Activated CD4-positive, CD25-positive, alpha-beta regulatory T cell treated with anti-CD3 and anti-CD28 coated beads, Interleukin-2, amount 50 U/mL, for 16 hours (primary cell): Measurements from ENCODE around the gene EGF.
"Not testable (repeated sequence)": the region's sequence is repeated elsewhere in the genome, so short reads cannot be mapped to it uniquely, and the experiment has no call there.

Experiments used
- DNase-seq: peaks from one replicate; pipeline ENCODE4 v3.0.0-alpha.2; 2020; ENCODE audit warnings: low read depth, low spot score

EGF gene

DNA sequence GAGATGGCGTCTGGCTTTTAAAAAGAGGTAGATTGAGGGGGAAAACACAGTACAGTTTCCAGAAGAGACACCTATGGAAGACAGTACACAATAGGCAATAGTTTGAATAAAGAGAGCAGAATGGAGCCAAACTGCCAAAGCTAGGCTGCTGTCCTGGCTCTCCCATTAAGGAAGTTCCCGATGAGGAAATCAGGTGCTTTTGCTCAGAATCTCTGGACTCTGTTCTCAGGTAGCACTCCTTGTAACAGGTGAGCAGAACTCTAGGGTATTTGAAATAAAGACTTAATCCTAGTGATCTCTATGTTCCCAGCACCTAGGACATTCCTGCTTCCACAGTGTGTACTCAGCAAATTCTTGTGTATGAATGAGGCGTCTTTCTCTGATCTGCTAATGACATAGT is 1.6 kb downstream of the EGF start:
- DNase-seq = no peak

DNA sequence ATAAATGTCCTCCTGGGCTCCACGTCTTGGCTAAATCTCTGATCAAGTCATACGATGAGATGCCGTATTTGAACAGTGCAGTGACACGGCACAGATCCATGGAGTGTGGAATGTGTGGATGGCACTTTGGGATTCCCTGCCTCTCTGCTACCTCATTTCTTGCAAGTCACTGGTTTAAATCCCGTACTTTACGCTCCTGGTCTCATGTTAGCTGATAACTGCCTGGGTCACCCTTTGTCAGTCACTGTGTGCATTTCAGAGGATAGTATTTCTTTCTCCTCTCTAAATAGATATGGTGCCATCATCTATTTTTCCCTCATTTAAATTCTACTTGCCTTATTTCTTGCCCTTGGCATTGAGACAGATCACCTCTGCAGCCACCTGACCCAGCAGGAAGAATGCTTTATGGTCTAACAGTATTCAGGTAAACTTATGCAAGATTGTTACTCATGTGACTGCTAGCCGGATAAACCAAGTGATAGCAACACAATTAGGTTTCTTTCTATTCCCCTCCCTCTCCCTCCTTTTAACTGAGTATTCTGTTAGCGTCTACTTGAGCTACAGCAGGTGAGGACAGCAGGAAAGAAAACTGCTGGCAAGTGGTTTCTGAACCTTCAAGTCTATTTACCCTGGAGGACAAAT is 2.8 kb downstream of the EGF start:
- no peak for DNase-seq

DNA sequence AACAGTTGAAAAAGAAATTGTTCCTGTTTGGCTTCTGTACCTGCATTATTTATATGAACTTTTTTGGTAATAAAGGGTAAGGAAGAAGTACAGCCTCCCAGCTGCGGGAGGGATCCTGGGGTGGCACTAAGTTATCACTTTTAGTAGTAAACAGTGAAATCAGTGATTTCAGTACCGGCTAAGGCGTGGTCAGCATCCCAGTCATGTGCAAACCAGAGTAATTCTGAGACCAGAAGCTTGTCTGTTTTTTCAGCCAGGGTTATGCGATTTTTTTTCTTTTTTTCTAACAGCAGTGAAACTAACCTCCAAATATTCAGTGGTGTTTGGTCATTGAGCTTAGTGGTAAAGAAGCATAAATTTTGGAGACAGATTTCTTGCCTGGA is 3.3 kb downstream of the EGF start:
- no peak for DNase-seq

DNA sequence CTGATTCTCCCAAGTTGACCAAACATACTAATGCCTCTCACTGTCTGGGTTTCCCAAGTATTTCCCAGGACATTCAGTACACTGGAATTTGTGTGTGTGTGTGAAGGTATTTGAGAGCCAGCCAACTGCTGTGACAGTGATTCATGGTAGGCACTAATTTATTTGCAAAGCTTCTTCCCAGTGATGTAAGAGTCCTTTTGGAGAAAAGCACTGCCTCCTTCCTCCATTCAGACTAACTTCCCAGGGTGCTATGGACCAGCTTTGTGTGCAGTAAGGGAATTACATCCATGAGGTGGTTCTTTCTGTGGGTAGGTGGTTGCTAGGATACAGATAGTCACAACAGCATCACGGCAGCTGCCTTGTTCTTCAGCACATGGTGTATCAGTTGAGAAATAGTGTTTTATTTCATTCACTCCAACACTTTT is 8.7 kb downstream of the EGF start:
- DNase-seq = no peak

DNA sequence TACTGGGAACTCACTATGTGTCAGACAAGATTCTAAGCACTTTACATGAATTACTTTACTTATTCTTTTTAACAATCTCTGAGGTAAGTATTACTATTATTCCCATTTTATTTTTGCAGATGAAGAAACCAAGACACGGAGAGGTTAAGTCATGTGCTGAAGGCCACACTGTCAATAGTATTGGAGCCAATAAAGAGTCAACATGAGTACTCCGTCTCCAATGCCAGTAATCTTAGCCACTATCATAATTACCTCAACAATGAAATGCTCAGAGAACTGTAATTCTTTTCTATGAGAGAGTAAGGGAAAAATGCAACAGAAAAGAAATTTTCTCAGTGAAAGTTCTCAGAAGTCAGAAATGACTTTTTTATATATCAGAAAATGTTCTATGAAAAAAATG is 12.7 kb downstream of the EGF start:
- DNase-seq = no peak

DNA sequence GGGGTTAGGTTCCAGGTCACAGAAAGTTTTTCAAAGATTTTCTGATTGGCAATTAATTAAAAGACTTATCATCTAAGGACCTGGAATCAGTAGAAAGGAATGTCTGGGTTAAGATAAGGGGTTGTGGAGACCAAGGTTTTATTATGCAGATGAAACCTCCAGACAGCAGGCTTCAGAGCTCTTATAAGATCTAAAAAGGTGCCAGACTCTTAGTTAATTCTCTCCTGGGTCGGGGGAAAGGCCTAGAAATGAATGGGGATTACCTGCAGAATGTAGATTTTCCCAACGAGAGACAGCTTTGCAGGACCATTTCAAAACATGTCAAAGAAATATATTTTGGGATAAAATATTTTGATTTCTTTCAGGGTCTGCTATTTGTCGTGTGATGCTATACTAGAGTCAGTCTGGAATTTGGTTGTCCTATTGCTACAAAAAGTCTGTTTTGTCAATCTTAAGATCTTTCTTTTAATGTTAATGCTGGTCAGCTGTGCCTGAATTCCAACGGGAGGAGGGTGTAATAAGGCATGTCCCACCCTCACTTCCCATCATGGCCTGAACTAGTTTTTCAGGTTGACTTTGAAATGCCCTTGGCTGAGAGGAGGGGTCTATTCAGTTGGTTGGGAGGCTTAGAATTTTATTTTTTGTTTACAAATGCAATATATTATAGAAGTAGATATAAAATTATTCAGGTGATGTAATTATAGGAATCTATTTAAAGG is 15.8 kb downstream of the EGF start:
- no peak for DNase-seq

DNA sequence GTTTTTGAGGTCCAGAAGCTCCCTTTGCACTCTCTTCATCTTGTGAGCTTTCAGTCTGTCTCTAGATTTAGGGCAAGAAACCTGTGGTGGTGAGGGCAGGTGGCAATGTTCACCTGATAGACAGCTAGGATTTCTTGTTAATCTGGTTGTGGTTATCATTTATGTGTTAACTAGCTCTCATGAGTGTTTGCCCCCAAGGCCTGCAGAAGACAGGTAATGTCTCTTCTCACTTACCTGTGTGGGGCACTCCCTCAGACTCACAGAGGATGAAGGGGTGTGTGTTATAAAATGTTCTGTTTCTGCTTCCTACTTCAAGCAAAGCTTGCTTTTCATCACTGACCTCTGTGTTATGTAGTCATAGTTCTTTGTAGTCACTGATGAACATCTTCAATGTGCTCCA is 17.8 kb downstream of the EGF start:
- DNase-seq = no peak

DNA sequence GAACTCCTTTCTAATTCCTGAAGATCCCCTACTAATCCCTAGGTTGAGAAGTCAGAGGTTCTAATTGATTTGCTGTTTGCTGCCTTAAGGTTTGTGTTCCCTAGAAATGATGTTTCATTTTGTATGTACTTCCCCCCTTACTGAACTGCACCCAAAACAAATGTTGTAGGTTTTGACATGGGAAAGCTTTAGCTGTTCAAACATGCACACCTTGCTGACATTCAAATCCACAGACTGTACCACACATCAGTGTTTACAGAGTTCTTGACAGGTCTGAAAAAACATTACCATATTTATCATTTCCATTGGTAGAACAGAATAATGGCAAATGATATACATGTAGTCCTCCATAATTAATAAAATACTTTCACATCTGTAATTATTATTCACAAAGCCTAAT is 18.2 kb downstream of the EGF start:
- DNase-seq = no peak

DNA sequence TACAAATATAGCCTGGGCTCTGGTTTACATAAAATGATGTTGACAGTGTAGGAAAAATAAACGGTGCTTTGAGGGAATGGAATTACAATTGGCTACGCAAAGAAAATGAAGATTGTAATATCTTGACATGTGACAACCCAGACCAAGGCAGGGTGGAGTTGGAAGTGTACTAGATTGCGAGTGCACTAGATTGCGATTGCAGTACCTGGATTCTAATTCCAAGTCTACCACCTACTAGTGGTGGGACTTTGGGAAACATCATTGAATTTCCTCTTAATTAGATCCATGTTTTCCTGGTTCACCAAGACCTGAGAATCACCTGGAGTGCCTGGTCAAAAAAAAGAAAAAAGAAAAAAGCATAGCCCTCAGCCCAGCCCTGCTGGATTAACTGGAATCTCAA is 18.6 kb downstream of the EGF start:
- no peak for DNase-seq

DNA sequence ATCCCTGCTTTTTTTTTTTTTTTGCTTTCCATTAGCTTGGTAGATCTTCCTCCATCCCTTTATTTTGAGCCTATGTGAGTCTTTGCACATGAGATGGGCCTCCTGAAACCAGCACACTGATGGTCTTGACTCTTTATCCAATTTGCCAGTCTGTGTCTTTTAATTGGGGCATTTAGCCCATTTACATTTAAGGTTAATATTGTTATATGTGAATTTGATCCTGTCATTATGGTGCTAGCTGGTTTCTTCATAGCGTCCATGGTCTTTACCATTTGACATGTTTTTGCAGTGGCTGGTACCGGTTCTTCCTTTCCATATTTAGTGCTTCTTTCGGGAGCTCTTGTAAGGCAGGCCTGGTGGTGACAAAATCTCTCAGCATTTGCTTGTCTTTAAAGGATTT is 24.7 kb downstream of the EGF start:
- DNase-seq = not testable (repeated sequence)

DNA sequence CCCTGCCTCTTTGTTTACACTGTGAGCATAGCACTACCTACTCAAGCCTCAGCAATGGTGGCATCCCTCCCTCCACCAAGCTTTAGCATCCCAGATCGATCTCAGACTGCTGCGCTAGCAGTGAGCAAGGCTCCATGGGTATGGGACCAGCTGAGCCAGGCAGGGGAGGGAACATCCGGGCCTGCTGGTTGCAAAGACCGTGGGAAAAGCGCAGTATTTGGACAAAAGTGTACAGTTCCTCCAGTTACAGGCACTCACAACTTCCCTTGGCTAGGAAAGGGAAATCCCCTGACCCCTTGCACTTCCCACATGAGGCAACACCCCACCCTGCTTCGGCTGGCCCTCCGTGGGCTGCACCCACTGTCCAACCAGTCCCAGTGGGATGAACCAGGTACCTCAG is 26.5 kb downstream of the EGF start:
- no peak for DNase-seq

DNA sequence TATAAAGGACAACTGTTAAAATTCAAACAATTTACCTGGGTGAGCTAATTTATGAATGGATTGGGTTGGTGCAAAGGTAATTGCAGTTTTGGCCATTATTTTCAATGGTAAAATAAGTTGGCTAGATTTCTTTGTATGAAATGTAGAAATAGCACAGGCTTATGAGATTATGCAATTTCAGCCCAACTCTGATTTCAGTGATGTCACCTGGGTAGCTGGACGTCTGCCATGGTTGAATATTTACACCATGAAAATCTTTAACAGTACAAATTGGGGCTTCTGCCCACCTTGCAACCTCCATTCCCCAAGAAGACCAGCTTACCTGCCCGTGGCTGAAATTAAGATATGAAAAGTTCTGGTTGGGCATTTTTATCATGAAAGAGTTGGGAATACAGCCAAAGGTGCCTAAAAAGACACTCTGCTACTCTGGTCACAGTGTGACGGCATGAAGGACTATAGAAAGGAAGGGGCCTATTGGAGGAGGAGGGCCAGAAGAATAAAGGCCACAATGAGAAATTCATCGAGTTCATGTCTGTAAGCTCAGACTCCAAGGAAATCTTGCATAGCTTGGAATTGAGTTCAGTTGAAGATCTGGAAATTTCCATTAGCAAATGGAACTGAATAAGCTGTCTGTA is 29.7 kb downstream of the EGF start:
- DNase-seq = no peak

DNA sequence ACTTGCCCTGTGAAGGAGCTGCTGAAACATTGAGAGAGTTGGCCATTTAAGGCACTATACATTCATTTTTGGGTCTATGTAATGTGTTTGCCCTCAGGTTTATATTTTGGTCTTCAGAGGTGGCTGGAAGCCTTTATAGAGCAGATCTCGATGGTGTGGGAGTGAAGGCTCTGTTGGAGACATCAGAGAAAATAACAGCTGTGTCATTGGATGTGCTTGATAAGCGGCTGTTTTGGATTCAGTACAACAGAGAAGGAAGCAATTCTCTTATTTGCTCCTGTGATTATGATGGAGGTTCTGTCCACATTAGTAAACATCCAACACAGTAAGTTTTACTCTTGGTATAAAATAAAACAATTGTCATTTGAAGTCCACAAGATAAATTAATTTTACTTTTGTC is 31.1 kb downstream of the EGF start:
- DNase-seq = no peak

DNA sequence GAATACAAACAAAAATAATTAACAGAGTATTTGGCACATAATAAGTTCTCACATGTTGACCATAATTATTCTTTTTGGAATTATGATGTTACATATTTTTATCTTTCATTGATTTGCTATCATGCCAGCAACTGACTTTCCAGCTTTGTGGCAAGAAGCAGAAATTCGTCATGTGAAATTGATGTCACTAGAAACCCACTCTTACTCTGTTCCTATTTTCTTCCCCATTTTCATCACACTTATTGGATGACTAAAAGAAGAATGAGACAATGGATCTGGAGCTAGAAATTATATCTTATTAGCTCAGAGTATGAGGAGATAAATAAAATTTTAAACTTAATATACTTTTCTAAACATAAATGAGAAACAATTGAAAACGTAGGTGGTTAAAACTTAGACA is 31.9 kb downstream of the EGF start:
- DNase-seq = no peak

DNA sequence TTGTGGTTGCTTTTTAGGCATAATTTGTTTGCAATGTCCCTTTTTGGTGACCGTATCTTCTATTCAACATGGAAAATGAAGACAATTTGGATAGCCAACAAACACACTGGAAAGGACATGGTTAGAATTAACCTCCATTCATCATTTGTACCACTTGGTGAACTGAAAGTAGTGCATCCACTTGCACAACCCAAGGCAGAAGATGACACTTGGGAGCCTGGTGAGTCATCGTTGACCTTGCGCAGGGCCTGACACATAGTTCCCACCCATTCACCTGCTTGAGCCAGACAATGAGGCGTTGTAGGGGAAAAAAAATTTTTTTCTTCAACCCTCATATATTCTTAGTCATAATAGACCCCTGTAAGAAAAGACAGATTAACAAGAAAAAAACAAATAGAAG is 32.4 kb downstream of the EGF start:
- no peak for DNase-seq

DNA sequence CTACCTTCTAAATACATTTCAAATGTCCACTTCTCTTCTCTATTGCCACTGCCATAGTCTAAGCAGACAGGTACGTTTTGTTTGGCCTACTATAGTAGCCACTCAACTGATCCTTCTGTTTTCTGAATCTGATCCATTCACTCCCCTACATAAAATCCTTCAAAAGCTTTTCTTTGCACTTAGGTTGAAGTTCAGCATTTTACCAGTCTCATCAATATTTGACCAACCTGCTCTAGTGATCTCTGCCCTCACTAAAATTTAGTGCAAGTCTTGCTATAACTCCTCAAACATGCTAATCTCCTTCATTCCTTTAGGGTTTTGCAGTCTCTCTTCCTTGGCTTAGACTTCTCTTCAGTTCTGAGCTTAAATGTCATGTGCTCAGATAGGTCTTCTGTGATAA is 33.4 kb downstream of the EGF start:
- no peak for DNase-seq

DNA sequence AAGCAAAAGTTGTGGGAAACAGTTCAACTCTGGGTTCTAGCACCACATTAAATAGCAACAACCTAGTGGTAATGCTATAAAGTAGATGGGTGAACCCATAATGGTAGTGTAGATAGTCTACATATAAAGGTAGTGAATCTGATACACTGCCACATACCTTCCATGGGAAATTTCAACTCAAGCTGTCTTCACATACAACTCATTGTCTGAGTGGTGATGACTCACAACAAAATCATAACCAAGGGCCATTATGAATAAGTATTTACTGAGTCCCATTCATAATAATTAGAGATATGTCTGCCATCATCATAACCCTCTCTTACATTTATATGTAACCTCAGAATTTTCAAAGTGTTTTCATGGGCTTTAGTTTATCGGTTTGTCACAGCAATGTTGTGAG is 34.8 kb downstream of the EGF start:
- DNase-seq = no peak

DNA sequence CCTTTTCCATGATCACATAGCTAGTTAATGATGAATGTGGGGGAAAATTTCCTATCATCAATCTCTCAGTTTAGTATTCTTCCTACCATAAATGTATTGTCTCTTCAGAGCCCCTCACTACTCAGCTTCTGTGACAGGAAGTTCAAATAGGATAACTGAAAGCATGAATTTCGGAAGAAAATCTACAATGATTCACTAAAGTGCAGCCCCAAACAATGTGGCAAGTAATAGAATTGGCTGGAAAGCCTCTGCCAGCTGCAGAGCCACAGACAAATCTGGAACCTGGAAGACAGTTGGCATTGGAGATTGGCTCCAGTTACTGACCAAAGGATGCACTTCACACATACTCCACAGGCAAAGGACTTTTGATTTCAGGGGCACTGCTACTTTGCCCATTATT is 35.2 kb downstream of the EGF start:
- no peak for DNase-seq

DNA sequence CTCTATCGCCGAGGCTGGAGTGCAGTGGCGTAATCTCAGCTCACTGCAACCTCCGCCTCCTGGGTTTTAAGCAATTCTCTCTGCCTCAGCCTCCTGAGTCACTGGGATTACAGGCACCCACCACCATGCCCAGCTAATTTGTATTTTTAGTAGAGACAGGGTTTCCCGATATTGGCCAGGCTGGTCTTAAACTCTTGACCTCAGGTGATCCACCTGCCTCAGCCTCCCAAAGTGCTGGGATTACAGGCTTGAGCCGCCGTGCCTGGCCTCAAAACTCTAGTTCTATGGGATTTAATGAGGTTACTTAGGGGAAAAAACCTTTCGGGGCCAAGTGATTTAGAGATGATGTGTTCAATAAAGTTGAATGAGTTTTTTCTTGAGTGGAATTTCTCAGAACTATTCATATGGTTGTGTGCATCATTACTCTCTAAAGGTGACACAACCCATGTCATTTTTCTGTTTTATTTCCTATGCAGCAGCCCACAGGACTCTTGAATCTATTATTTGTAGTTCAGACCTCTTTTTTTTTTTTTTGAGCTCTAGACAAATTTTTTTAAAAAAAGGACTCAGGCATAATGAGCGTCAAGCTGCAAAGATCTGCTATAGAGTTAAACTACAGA is 36.5 kb downstream of the EGF start:
- DNase-seq = not testable (repeated sequence)

DNA sequence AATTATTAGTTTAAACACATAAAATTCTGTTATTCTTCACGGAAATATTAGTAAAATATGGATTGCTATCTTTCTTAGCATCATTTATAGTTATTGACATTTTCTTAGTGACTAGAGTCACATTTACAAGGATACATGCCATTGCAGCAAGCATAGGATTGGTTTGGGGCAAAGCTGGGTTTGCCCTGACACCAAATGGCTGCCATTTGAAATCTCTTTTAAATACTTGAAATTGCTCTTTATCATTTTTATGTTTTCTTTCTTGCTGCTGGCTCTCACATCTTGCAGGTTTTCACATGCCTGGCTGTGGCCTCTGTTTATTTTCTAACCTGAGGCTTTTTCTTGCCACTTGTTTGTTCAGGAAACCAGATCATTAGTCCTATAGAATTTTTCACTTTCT is 39.9 kb downstream of the EGF start:
- no peak for DNase-seq

DNA sequence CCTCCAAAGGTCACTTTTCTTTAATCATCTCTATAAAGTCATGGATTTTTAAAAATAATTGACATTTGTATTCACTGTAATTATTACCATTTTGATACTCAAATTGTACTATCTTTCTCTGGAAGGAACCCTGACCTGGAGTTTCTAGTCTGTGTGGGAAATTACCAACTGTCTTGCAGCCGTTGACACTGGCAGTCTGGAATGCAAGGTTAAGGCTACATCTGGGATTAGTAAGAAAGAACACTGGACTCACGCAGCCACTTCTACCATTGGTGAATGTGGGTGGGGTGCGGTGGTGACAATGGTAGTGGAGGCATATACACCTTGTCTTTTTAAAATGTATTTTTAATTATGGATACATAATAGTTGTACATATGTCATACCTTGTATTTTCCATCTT is 40.9 kb downstream of the EGF start:
- no peak for DNase-seq

DNA sequence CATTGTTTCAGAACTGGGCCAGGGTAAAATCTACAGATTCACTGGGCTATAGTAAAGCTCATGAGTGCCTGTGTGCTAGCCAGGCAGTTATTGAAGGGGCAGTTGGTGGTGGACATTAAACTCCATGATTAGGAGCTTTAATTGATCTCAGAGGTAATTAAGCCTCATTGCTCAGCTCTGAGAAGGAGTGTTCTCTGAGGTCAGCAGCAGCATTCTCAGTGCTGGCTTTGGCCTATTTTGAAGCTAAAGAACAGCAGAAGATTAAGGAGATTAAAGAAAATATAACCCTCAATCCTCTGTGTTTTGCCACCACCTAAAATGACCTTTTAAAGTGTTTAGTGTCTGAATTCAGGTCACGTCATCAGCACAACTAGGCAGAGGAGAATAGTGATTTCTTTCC is 42.5 kb downstream of the EGF start:
- no peak for DNase-seq

DNA sequence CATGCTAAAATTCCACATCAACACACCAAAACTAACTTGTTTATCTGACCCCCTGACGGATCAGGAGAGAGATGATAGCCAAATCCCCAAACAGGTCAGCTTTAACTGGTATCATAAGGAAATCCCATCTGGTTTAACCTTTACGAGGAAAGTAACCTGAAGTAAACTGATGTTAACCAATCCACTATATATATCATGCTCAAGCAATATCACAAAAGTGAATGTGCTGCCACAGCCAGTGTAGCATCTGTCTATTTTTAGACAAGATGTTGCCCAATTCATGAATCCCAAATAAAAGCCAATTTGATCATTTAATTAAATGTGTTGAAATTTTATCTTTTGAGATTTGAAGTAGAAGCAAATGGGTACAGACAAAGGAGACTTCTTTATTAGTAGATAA is 44.5 kb downstream of the EGF start:
- DNase-seq = no peak
